Tibial nerve (tissue), 4 donors: ENCODE data around the gene ZBED1. TPM values are rescaled to one million over a fixed set of nuclear protein-coding genes. Genes with fewer than 3 reads are reported as not detected.
"Not testable (repeated sequence)": the region's sequence is repeated elsewhere in the genome, so short reads cannot be mapped to it uniquely, and the experiment has no call there.

Source experiments
- DNase-seq, 2 donors: peaks; one replicate each; pipeline ENCODE4 v3.0.0-alpha.2; 2019; ENCODE audit warnings: low spot score in 2 of 2
- H3K27ac ChIP-seq, 4 donors: fragments of 200-600 bp; sonication (generic) in 3 of 4; one replicate each; pipeline ENCODE4 v1.5.1; 2017 to 2019; ENCODE audit warnings: mild to moderate bottlenecking in 1 of 4
- H3K27me3 ChIP-seq, 2 donors: fragments of 200-600 bp; sonication (generic) in 1 of 2; one replicate each; pipeline versions ENCODE4 v1.5.1 to v1.6.0; 2017 to 2019
- H3K36me3 ChIP-seq, 3 donors: fragments of 200-600 bp; sonication (generic); one replicate each; pipeline ENCODE4 v1.5.1; 2018 to 2019
- H3K4me1 ChIP-seq, 4 donors: fragments of 200-600 bp; sonication (generic) in 3 of 4; one replicate each; pipeline ENCODE4 v1.5.1; 2017 to 2019
- H3K4me3 ChIP-seq, 4 donors: fragments of 200-600 bp; sonication (generic) in 3 of 4; one replicate each; pipeline ENCODE4 v1.5.1; 2017 to 2019; ENCODE audit warnings: mild to moderate bottlenecking in 1 of 4, moderate library complexity in 1 of 4
- H3K9me3 ChIP-seq, 4 donors: fragments of 200-600 bp; sonication (generic) in 3 of 4; one replicate each; pipeline ENCODE4 v1.5.1; 2017 to 2019
- CTCF ChIP-seq, 5 experiments: fragments of 200-600 bp in 3 of 5; fragments of 450-650 bp in 2 of 5; sonication (generic) in 3 of 5; IDR thresholded peaks; one replicate each; pipeline ENCODE4 v1.5.1; 2016 to 2019; ENCODE audit warnings: antibody characterized with exemption in 5 of 5, mild to moderate bottlenecking in 3 of 5, moderate library complexity in 2 of 5
- EP300 ChIP-seq, 2 donors: sonication (generic); formaldehyde crosslinking; IDR thresholded peaks; one replicate each; pipeline ENCODE4 v1.6.1; 2017; ENCODE audit warnings: antibody characterized with exemption in 2 of 2, mild to moderate bottlenecking in 1 of 2
- POLR2A ChIP-seq, 2 donors: fragments of 450-650 bp; IDR thresholded peaks; one replicate each; pipeline ENCODE4 v1.6.1; 2017; ENCODE audit warnings: antibody characterized with exemption in 2 of 2, mild to moderate bottlenecking in 2 of 2, moderate library complexity in 2 of 2
- WGBS, 2 donors: methylation state at CpG; one replicate each; pipeline ENCODE4 v1.1.5; 2018; 5-methylcytosine and 5-hydroxymethylcytosine counted together
- total RNA-seq, 4 donors: library from RNA; depleted of rRNA; stranded (reverse); fragments of >200 nt; gene quantifications; one replicate each; pipeline ENCODE4 v1.1.0, GENCODE V29; 2016

ZBED1 gene
- total RNA-seq, 4 donors from 2014 or later = 35.6 to 68.2 (median 48.2) TPM

- no peak for DNase-seq
- no peaks in the 10 kb centered on the region for H3K27me3 ChIP-seq
- H3K4me1 ChIP-seq = peaks cover 0 to 23% (median 0%) of the 10 kb centered on the region in 4 donors
- no peaks in the 10 kb centered on the region for H3K9me3 ChIP-seq
- H3K4me3 ChIP-seq = no peak overlapping the region
- WGBS, 2 donors = 76 to 85% methylated on average over 15 of the region's 15 CpGs
- H3K36me3 ChIP-seq = peaks cover 0 to under 1% (median 0%) of the 10 kb centered on the region in 3 donors
- TF ChIP-seq POLR2A (IDR thresholded peaks at IDR 0.05) (no peak), CTCF (IDR thresholded peaks at IDR 0.05) (no peak), EP300 (IDR thresholded peaks at IDR 0.05) (no peak)
- H3K27ac ChIP-seq = no peak overlapping the region
These were observed 36.1 kb downstream of the ZBED1 start for GRCh38 chrX:2464677-2465166.

- TF ChIP-seq CTCF (IDR thresholded peaks at IDR 0.05) (no peak), POLR2A (IDR thresholded peaks at IDR 0.05) (no peak), EP300 (IDR thresholded peaks at IDR 0.05) (no peak)
- Histone ChIP-seq H3K27me3 (no peaks in the 10 kb centered on the region), H3K4me3 (no peak overlapping the region), H3K4me1 (peaks cover 0 to 23% (median 0%) of the 10 kb centered on the region in 4 donors), H3K9me3 (no peaks in the 10 kb centered on the region), H3K27ac (no peak overlapping the region), H3K36me3 (no peaks in the 10 kb centered on the region)
- DNase-seq = no peak
- 79 to 88% methylated on average over 26 to 29 of the region's 31 CpGs for WGBS, 2 donors
These were observed 36.7 kb downstream of the ZBED1 start for GRCh38 chrX:2463973-2464676.

GRCh38 chrX:2463481-2463880 lies 37.3 kb downstream of the ZBED1 start:
- H3K4me1 ChIP-seq = peaks cover 0 to 23% (median 0%) of the 10 kb centered on the region in 4 donors
- not testable (repeated sequence) for H3K9me3 ChIP-seq, H3K36me3 ChIP-seq, H3K27me3 ChIP-seq, H3K4me3 ChIP-seq, DNase-seq, H3K27ac ChIP-seq
- WGBS, 2 donors = 68 to 72% methylated on average over 10 of the region's 10 CpGs

GRCh38 chrX:2462780-2463179 lies 38.0 kb downstream of the ZBED1 start:
- H3K4me1 ChIP-seq = peaks cover 0 to 23% (median 0%) of the 10 kb centered on the region in 4 donors
- H3K9me3 ChIP-seq = no peaks in the 10 kb centered on the region
- WGBS, 2 donors = 19 to 47% methylated on average over 3 of the region's 3 CpGs
- H3K36me3 ChIP-seq = no peaks in the 10 kb centered on the region
- TF ChIP-seq EP300 (IDR thresholded peaks at IDR 0.05) = no peak
- TF ChIP-seq CTCF (IDR thresholded peaks at IDR 0.05) = no peak
- TF ChIP-seq POLR2A (IDR thresholded peaks at IDR 0.05) = no peak
- no peak overlapping the region for H3K4me3 ChIP-seq
- no peak overlapping the region for H3K27ac ChIP-seq
- H3K27me3 ChIP-seq = no peaks in the 10 kb centered on the region
- no peak for DNase-seq

GRCh38 chrX:2462074-2462473 lies 38.7 kb downstream of the ZBED1 start:
- H3K27ac ChIP-seq = peak overlapping the region in 1 of 4 donors; percentile 24
- DNase-seq = no peak
- TF ChIP-seq EP300 (IDR thresholded peaks at IDR 0.05) (no peak), POLR2A (IDR thresholded peaks at IDR 0.05) (no peak), CTCF (IDR thresholded peaks at IDR 0.05) (no peak)
- H3K4me1 ChIP-seq = peaks cover 0 to 23% (median 0%) of the 10 kb centered on the region in 4 donors
- no peaks in the 10 kb centered on the region for H3K9me3 ChIP-seq
- no peak overlapping the region for H3K4me3 ChIP-seq
- H3K27me3 ChIP-seq = no peaks in the 10 kb centered on the region
- H3K36me3 ChIP-seq = no peaks in the 10 kb centered on the region
- 25 to 32% methylated on average over 5 of the region's 5 CpGs for WGBS, 2 donors
